ENCODE data around the gene DEPDC1B. TPM values are rescaled to one million over a fixed set of nuclear protein-coding genes. Genes with fewer than 3 reads are reported as not detected.

The DEPDC1B gene
- total RNA-seq, 1 donor from 2014 or later = 0.98 TPM

DNA sequence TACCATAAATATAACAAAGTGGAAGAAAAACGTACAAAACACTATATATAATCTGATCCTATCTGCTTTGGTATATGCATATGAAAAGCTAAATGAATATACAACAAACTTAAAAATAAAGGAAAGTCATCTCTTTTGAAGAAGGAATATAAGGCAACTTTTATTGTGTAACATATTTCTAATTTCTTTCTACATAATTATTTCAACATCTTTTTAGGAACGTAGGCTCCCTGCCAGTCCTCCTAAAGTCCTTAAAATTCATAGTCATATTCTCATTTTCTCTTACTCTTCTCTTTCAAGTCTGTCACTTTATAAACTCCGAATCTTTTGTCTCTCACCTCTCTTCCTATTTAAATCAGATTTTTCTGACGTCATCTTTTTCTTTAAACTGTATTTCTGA is 9.6 kb downstream of the DEPDC1B start:
- CTCF ChIA-PET = no interaction called here
- Mint-ChIP-seq H3K27ac (no peak overlapping the region), H3K27me3 (no peaks in the 10 kb centered on the region)

DNA sequence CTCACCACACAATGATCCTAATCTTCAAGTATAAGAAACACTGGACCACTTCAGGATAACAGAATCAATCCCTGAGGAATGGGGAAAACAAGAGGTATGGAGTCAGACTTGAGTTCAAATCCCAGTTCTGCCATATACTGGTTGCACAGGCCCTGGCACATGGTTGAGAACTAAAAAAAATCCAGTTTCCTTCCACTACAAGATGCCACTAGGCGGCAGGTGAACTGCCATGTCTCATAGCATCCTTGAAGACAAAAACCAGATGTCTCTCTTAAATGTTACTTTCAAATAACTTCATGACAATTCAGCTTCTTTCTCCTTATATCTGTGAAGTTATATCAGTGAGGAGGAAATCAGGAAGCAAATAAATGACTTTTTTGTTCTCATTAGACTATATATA is 11.0 kb downstream of the DEPDC1B start:
- Mint-ChIP-seq H3K4me3 (no peak overlapping the region), H3K27me3 (no peaks in the 10 kb centered on the region), H3K36me3 (ENCODE audit: low read depth) (no peaks in the 10 kb centered on the region), H3K27ac (no peak overlapping the region), H3K4me1 (peaks cover 6% of the 10 kb centered on the region), H3K9me3 (no peaks in the 10 kb centered on the region)
- intact Hi-C loops (cut with micrococcal nuclease) = no loop called here
- no peak for DNase-seq
- TF ChIP-seq, protein P1, sequence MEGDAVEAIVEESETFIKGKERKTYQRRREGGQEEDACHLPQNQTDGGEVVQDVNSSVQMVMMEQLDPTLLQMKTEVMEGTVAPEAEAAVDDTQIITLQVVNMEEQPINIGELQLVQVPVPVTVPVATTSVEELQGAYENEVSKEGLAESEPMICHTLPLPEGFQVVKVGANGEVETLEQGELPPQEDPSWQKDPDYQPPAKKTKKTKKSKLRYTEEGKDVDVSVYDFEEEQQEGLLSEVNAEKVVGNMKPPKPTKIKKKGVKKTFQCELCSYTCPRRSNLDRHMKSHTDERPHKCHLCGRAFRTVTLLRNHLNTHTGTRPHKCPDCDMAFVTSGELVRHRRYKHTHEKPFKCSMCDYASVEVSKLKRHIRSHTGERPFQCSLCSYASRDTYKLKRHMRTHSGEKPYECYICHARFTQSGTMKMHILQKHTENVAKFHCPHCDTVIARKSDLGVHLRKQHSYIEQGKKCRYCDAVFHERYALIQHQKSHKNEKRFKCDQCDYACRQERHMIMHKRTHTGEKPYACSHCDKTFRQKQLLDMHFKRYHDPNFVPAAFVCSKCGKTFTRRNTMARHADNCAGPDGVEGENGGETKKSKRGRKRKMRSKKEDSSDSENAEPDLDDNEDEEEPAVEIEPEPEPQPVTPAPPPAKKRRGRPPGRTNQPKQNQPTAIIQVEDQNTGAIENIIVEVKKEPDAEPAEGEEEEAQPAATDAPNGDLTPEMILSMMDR (IDR thresholded peaks at IDR 0.05) = no peak
- no peak for ATAC-seq (ENCODE audit: low read depth)
- ChIA-PET CTCF (interaction anchor here (1.5 to 1.6 kb wide), 2 partner anchors 10 to 11 kb away, joined by 6 to 8 read pairs; partner anchors contain the start of gene DEPDC1B), POLR2A (interaction anchor here (0.7 kb wide), 1 partner anchor 20 kb away, joined by 4 read pairs; no protein-coding TSS in a partner anchor)

More for the DNA sequence above, 9.6 kb downstream of the DEPDC1B start:
- Mint-ChIP-seq H3K36me3 (ENCODE audit: low read depth) (no peaks in the 10 kb centered on the region), H3K9me3 (no peaks in the 10 kb centered on the region), H3K4me1 (peaks cover 4% of the 10 kb centered on the region), H3K4me3 (no peak overlapping the region)
- ATAC-seq (ENCODE audit: low read depth) (no peak), DNase-seq (no peak)
- intact Hi-C loops (cut with micrococcal nuclease) = loop anchor here (10.0 kb wide), 1 partner anchor 474 kb away; the partner anchor contains the start of gene SMIM15
- TF ChIP-seq, protein P1 (IDR thresholded peaks at IDR 0.05) = no peak
- POLR2A ChIA-PET = no interaction called here

DNA sequence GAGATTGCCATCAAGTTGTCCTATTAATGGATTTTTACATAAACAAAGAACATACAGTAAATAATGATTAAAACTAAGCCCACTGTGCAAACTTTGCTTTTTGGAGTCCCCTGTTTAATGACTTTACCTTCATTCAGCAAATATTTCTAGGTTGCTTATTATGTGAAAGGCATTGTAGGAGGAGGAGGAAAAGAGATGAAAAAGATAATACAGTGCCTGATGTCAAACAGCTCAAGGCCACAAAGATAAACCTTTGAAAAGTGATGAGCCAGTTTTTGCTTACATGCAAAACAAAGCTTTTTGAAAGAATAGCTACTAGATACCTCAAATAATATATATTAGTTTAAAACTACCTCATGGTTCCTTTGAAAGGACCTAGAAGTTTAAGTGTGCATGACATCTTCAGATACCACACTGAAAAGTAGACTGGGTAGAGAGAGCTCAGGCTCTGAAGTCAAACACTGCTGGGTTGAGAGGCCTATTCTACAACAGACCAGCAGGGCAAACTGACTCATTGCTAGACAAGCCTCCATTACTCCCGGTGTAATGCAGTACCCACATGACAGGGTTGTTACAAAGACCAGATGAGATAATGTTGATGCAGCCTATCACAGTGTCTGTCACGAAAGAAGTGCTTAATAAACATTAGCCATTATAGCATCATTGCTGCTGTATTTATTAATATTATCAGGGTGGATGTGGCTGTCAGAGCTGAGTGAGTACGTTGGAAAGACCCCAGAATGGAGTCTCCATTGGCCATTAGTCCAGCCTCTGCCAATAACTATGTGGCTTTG is 11.8 kb downstream of the DEPDC1B start:
- ChIA-PET POLR2A (no interaction called here), CTCF (interaction anchor here (0.7 to 1.6 kb wide), 4 partner anchors 10 to 878 kb away, joined by 3 to 8 read pairs (median 4); partner anchors contain the start of gene DEPDC1B)
- ATAC-seq (ENCODE audit: low read depth) (peak; percentile 76), DNase-seq (no peak)
- Mint-ChIP-seq H3K27ac (no peak overlapping the region), H3K36me3 (ENCODE audit: low read depth) (no peaks in the 10 kb centered on the region), H3K4me3 (no peak overlapping the region), H3K4me1 (peaks cover 6% of the 10 kb centered on the region), H3K27me3 (no peaks in the 10 kb centered on the region), H3K9me3 (no peaks in the 10 kb centered on the region)
- TF ChIP-seq, protein P1 (IDR thresholded peaks at IDR 0.05) = no peak
- intact Hi-C loops (cut with micrococcal nuclease) = no loop called here

DNA sequence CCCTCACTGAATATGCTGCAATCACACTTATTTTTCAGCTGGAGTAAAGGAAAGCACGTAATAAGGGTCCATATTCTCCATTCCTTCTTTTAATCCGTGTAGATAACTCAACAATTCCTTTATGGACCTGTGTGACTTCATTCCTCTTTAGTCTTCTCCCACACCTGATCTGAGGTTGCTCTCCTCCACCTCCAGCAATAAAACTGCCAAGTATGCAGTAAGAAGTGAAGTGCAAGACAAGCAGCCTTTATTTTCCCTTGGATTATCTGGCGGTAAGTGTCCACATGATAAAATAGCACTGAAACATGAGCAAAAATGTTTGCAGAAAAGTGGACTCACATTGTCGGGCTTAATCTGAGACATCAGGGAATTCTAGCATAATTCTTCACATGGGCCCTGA is 13.8 kb downstream of the DEPDC1B start:
- Mint-ChIP-seq H3K4me3 (no peak overlapping the region), H3K27me3 (no peaks in the 10 kb centered on the region), H3K9me3 (no peaks in the 10 kb centered on the region), H3K27ac (no peak overlapping the region), H3K4me1 (peaks cover 6% of the 10 kb centered on the region), H3K36me3 (ENCODE audit: low read depth) (no peaks in the 10 kb centered on the region)
- intact Hi-C loops (cut with micrococcal nuclease) = no loop called here
- TF ChIP-seq, protein P1 (IDR thresholded peaks at IDR 0.05) = no peak
- POLR2A ChIA-PET = no interaction called here
- DNase-seq (no peak), ATAC-seq (ENCODE audit: low read depth) (no peak)
- CTCF ChIA-PET = no interaction called here

DNA sequence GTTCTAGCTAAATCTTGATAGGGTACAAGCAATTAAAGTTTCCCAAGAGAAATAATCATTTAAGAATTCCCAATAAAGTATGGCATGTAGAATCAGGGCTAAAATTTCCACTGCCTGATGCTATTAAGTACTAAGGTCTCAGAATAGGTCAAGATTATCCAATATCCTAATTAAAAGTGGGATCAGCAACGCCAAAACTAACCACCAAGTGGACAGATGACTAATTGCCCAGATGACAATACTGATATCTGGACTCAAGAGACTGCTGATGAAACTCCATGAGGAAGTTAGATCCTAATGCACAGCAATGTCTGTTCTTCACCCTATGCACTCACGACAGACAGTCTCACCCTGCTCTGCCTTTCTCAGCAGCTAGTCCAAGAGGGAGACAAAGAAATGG is 14.3 kb downstream of the DEPDC1B start:
- ATAC-seq (ENCODE audit: low read depth) = no peak
- no peak for DNase-seq
- intact Hi-C loops (cut with micrococcal nuclease) = no loop called here
- peaks cover 6% of the 10 kb centered on the region for H3K4me1 Mint-ChIP-seq
- H3K9me3 Mint-ChIP-seq = no peaks in the 10 kb centered on the region
- ChIA-PET CTCF (no interaction called here), POLR2A (no interaction called here)
- no peaks in the 10 kb centered on the region for H3K36me3 Mint-ChIP-seq (ENCODE audit: low read depth)
- no peak overlapping the region for H3K4me3 Mint-ChIP-seq
- TF ChIP-seq, protein P1 (IDR thresholded peaks at IDR 0.05) = no peak
- H3K27ac Mint-ChIP-seq = no peak overlapping the region
- no peaks in the 10 kb centered on the region for H3K27me3 Mint-ChIP-seq

Measured in activated B cell treated with CpG ODN at 0.5 μM for 24 hours (primary cell).